ENCODE data around the gene KCND3.

Gene KCND3

GRCh38 chr1:111756124-111756513, 233.3 kb downstream of the KCND3 start:
- Histone ChIP-seq H3K27me3 (ENCODE audit: insufficient read depth, poor library complexity, severe bottlenecking) (no peaks in the 10 kb centered on the region), H3K4me3 (replicated peaks; ENCODE audit: insufficient read depth, low read length) (peak overlapping the region; percentile 93), H3K27ac (replicated peaks) (peak overlapping the region; percentile 82)
- no peak for DNase-seq (ENCODE audit: low read depth in 1 of 2, low spot score in 1 of 2)
- TF ChIP-seq REST (IDR thresholded peaks at IDR 0.05; ENCODE audit: insufficient replicate concordance, low read depth) (no peak), SPI1 (IDR thresholded peaks at IDR 0.05; ENCODE audit: borderline replicate concordance, low read depth) (no peak), POLR2AphosphoS5 (IDR thresholded peaks at IDR 0.05; ENCODE audit: low read depth) (no peak), CTCF (IDR thresholded peaks at IDR 0.05; ENCODE audit: insufficient read depth, low read length) (no peak), GABPA (IDR thresholded peaks at IDR 0.05; ENCODE audit: low read depth) (no peak)

- no peaks in the 10 kb centered on the region for H3K27me3 ChIP-seq (ENCODE audit: insufficient read depth, poor library complexity, severe bottlenecking)
- DNase-seq (ENCODE audit: low read depth in 1 of 2, low spot score in 1 of 2): peak; percentile 92 to 94
- peak within 1 kb of the TSS; percentile 93 for H3K4me3 ChIP-seq (replicated peaks; ENCODE audit: insufficient read depth, low read length)
- TF ChIP-seq REST (IDR thresholded peaks at IDR 0.05; ENCODE audit: insufficient replicate concordance, low read depth) (peak; percentile 71), CTCF (IDR thresholded peaks at IDR 0.05; ENCODE audit: insufficient read depth, low read length) (peak; percentile 82), POLR2AphosphoS5 (IDR thresholded peaks at IDR 0.05; ENCODE audit: low read depth) (peak; percentile 79), SPI1 (IDR thresholded peaks at IDR 0.05; ENCODE audit: borderline replicate concordance, low read depth) (no peak), GABPA (IDR thresholded peaks at IDR 0.05; ENCODE audit: low read depth) (peak; percentile 64)
- H3K27ac ChIP-seq (replicated peaks): peak within 1 kb of the TSS; percentile 82
Observed at GRCh38 chr1:111755331-111756123, 233.9 kb downstream of the KCND3 start, which contains the start of gene DDX20. Gene DDX20 (plus strand): TSS chr1:111755901. CDS start chr1:111755925, 24 bp downstream.

- Histone ChIP-seq H3K27ac (replicated peaks) (peak overlapping the region; percentile 82), H3K27me3 (ENCODE audit: insufficient read depth, poor library complexity, severe bottlenecking) (no peaks in the 10 kb centered on the region), H3K4me3 (replicated peaks; ENCODE audit: insufficient read depth, low read length) (peak overlapping the region; percentile 93)
- no peak for TF ChIP-seq SPI1 (IDR thresholded peaks at IDR 0.05; ENCODE audit: borderline replicate concordance, low read depth)
- TF ChIP-seq CTCF (IDR thresholded peaks at IDR 0.05; ENCODE audit: insufficient read depth, low read length): no peak
- TF ChIP-seq POLR2AphosphoS5 (IDR thresholded peaks at IDR 0.05; ENCODE audit: low read depth): no peak
- no peak for TF ChIP-seq GABPA (IDR thresholded peaks at IDR 0.05; ENCODE audit: low read depth)
- TF ChIP-seq REST (IDR thresholded peaks at IDR 0.05; ENCODE audit: insufficient replicate concordance, low read depth): no peak
- DNase-seq (ENCODE audit: low read depth in 1 of 2, low spot score in 1 of 2): peak in 1 of 2 experiments; percentile 31
Observed at GRCh38 chr1:111754984-111755330, 234.5 kb downstream of the KCND3 start.
